ENCODE measurements around the gene KCNB1. TPM values are rescaled to one million over a fixed set of nuclear protein-coding genes. Genes with fewer than 3 reads are reported as not detected.

Gene KCNB1
- total and polyA plus RNA-seq, 4 donors = under 0.01 to 3.4 (median 1.4) TPM

DNA sequence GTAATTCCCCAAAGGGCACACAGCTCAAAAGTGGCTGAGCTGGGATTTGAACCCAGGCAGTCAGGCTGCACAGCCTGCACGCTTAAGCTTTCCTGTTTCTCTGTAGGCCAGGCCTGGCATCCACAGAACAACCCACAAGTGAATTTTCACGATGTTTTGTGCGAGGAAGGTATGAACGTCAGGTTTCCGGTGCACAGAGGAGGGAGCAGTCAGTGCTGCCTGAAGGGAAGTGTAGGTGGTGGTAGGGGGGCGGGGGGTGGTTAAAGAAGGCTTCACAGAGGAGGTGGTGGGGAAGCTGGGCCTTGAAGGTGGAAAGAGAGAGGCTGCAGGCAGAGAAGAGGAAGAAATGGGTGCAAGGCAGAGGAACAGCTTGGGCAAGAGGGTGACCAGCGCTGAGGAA lies 14.1 kb downstream of the KCNB1 start:
- H3K36me3 ChIP-seq (ENCODE audit: control insufficient read depth in 4 of 4, insufficient read depth in 3 of 4, low read depth in 1 of 4, low read length in 3 of 4) = no peaks in the 10 kb centered on the region
- DNase-seq (ENCODE audit: low spot score) = no peak
- H3K9ac ChIP-seq (ENCODE audit: low read depth in 1 of 2, low read length in 2 of 2) = no peak overlapping the region
- no peak overlapping the region for H3K4me3 ChIP-seq (ENCODE audit: low read depth in 1 of 3, low read length in 3 of 3)
- no peaks in the 10 kb centered on the region for H3K9me3 ChIP-seq (ENCODE audit: control insufficient read depth in 4 of 4, low read length in 3 of 4)
- WGBS = 87% methylated on average over 7 of the region's 7 CpGs
- no peak overlapping the region for H3K27ac ChIP-seq (ENCODE audit: low read depth in 1 of 2, low read length in 2 of 2)
- no peaks in the 10 kb centered on the region for H3K27me3 ChIP-seq (ENCODE audit: control insufficient read depth in 4 of 4, insufficient read depth in 4 of 4, low read length in 3 of 4)
- TF ChIP-seq HNF4G (IDR thresholded peaks at IDR 0.05) (no peak), YY1 (IDR thresholded peaks at IDR 0.05) (no peak), GABPA (IDR thresholded peaks at IDR 0.05 in 1 of 2, conservative IDR thresholded peaks at IDR 0.05 in 1 of 2) (no peak), TAF1 (conservative IDR thresholded peaks at IDR 0.05) (no peak), RXRA (IDR thresholded peaks at IDR 0.05) (no peak), FOXA2 (IDR thresholded peaks at IDR 0.05) (no peak), JUND (IDR thresholded peaks at IDR 0.05) (no peak), HNF4A (conservative IDR thresholded peaks at IDR 0.05) (no peak), RAD21 (IDR thresholded peaks at IDR 0.05) (no peak), EGR1 (IDR thresholded peaks at IDR 0.05; ENCODE audit: low read depth in 2 of 2) (no peak)
- TF ChIP-seq, protein P1, sequence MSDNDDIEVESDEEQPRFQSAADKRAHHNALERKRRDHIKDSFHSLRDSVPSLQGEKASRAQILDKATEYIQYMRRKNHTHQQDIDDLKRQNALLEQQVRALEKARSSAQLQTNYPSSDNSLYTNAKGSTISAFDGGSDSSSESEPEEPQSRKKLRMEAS (IDR thresholded peaks at IDR 0.05) = no peak
- TF ChIP-seq, protein P2, sequence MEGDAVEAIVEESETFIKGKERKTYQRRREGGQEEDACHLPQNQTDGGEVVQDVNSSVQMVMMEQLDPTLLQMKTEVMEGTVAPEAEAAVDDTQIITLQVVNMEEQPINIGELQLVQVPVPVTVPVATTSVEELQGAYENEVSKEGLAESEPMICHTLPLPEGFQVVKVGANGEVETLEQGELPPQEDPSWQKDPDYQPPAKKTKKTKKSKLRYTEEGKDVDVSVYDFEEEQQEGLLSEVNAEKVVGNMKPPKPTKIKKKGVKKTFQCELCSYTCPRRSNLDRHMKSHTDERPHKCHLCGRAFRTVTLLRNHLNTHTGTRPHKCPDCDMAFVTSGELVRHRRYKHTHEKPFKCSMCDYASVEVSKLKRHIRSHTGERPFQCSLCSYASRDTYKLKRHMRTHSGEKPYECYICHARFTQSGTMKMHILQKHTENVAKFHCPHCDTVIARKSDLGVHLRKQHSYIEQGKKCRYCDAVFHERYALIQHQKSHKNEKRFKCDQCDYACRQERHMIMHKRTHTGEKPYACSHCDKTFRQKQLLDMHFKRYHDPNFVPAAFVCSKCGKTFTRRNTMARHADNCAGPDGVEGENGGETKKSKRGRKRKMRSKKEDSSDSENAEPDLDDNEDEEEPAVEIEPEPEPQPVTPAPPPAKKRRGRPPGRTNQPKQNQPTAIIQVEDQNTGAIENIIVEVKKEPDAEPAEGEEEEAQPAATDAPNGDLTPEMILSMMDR (IDR thresholded peaks at IDR 0.05; ENCODE audit: low read depth, low read length, missing input control) = no peak
- TF ChIP-seq, protein P3, sequence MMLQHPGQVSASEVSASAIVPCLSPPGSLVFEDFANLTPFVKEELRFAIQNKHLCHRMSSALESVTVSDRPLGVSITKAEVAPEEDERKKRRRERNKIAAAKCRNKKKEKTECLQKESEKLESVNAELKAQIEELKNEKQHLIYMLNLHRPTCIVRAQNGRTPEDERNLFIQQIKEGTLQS (IDR thresholded peaks at IDR 0.05) = no peak
- TF ChIP-seq, protein P4, sequence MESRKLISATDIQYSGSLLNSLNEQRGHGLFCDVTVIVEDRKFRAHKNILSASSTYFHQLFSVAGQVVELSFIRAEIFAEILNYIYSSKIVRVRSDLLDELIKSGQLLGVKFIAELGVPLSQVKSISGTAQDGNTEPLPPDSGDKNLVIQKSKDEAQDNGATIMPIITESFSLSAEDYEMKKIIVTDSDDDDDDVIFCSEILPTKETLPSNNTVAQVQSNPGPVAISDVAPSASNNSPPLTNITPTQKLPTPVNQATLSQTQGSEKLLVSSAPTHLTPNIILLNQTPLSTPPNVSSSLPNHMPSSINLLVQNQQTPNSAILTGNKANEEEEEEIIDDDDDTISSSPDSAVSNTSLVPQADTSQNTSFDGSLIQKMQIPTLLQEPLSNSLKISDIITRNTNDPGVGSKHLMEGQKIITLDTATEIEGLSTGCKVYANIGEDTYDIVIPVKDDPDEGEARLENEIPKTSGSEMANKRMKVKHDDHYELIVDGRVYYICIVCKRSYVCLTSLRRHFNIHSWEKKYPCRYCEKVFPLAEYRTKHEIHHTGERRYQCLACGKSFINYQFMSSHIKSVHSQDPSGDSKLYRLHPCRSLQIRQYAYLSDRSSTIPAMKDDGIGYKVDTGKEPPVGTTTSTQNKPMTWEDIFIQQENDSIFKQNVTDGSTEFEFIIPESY (IDR thresholded peaks at IDR 0.05) = no peak
- TF ChIP-seq, protein P5, sequence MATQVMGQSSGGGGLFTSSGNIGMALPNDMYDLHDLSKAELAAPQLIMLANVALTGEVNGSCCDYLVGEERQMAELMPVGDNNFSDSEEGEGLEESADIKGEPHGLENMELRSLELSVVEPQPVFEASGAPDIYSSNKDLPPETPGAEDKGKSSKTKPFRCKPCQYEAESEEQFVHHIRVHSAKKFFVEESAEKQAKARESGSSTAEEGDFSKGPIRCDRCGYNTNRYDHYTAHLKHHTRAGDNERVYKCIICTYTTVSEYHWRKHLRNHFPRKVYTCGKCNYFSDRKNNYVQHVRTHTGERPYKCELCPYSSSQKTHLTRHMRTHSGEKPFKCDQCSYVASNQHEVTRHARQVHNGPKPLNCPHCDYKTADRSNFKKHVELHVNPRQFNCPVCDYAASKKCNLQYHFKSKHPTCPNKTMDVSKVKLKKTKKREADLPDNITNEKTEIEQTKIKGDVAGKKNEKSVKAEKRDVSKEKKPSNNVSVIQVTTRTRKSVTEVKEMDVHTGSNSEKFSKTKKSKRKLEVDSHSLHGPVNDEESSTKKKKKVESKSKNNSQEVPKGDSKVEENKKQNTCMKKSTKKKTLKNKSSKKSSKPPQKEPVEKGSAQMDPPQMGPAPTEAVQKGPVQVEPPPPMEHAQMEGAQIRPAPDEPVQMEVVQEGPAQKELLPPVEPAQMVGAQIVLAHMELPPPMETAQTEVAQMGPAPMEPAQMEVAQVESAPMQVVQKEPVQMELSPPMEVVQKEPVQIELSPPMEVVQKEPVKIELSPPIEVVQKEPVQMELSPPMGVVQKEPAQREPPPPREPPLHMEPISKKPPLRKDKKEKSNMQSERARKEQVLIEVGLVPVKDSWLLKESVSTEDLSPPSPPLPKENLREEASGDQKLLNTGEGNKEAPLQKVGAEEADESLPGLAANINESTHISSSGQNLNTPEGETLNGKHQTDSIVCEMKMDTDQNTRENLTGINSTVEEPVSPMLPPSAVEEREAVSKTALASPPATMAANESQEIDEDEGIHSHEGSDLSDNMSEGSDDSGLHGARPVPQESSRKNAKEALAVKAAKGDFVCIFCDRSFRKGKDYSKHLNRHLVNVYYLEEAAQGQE (IDR thresholded peaks at IDR 0.05) = no peak
- H3K4me1 ChIP-seq (ENCODE audit: control insufficient read depth in 4 of 4, insufficient read depth in 4 of 4, low read length in 3 of 4) = no peaks in the 10 kb centered on the region
